HK-2 (cell line): Measurements from ENCODE around the gene PCNX2.

ENCODE experiments used
- DNase-seq: peaks from one replicate; pipeline ENCODE4 v3.0.0-alpha.2; 2018; ENCODE audit not compliant: unreplicated experiment

Gene PCNX2

GRCh38 chr1:233315718-233316301, 20.3 kb upstream of the PCNX2 start:
- DNase-seq: no peak

GRCh38 chr1:233313434-233314155, 18.1 kb upstream of the PCNX2 start:
- DNase-seq: no peak

GRCh38 chr1:233304489-233305102, 9.1 kb upstream of the PCNX2 start:
- no peak for DNase-seq

GRCh38 chr1:233300326-233300725, 4.8 kb upstream of the PCNX2 start:
- DNase-seq: no peak

- no peak for DNase-seq
These were observed 3.9 kb upstream of the PCNX2 start for GRCh38 chr1:233299450-233299849.

- DNase-seq: no peak
These were observed 424 bp upstream of the PCNX2 start for GRCh38 chr1:233295975-233296322.

- no peak for DNase-seq
These were observed 650 bp downstream of the PCNX2 start for GRCh38 chr1:233294913-233295236.

- no peak for DNase-seq
These were observed 1.7 kb downstream of the PCNX2 start for GRCh38 chr1:233293556-233294446.

- no peak for DNase-seq
These were observed 5.0 kb downstream of the PCNX2 start for GRCh38 chr1:233290396-233291034.

- DNase-seq: no peak
These were observed 5.8 kb downstream of the PCNX2 start for GRCh38 chr1:233289676-233290075.

GRCh38 chr1:233282582-233282886, 13.0 kb downstream of the PCNX2 start:
- DNase-seq: no peak

GRCh38 chr1:233281711-233282581, 13.6 kb downstream of the PCNX2 start:
- no peak for DNase-seq

GRCh38 chr1:233279971-233280370, 15.6 kb downstream of the PCNX2 start:
- no peak for DNase-seq

- DNase-seq: no peak
These were observed 16.9 kb downstream of the PCNX2 start for GRCh38 chr1:233278631-233279030.

- no peak for DNase-seq
These were observed 17.6 kb downstream of the PCNX2 start for GRCh38 chr1:233277637-233278606.

GRCh38 chr1:233269656-233270055, 25.9 kb downstream of the PCNX2 start:
- no peak for DNase-seq

- DNase-seq: no peak
These were observed 27.0 kb downstream of the PCNX2 start for GRCh38 chr1:233268389-233269022.

GRCh38 chr1:233261695-233262094, 33.8 kb downstream of the PCNX2 start:
- no peak for DNase-seq

GRCh38 chr1:233261206-233261605, 34.3 kb downstream of the PCNX2 start:
- no peak for DNase-seq

GRCh38 chr1:233257786-233258185, 37.7 kb downstream of the PCNX2 start:
- DNase-seq: no peak
